Sigmoid colon (tissue), 3 donors: ENCODE measurements around the gene GLTP.

Experiments used
- POLR2A ChIP-seq, 2 donors: fragments of 450-650 bp; IDR thresholded peaks; one replicate each; pipeline ENCODE4 v1.6.1; 2016; ENCODE audit warnings: antibody characterized with exemption in 2 of 2, mild to moderate bottlenecking in 2 of 2, moderate library complexity in 2 of 2
- TF ChIP-seq, protein P1 (sequence below), 4 experiments: fragments of 450-650 bp in 3 of 4; fragments of 200-600 bp in 1 of 4; IDR thresholded peaks; one replicate each; pipeline ENCODE4 v1.5.1; 2016 to 2019; ENCODE audit warnings: antibody characterized with exemption in 4 of 4, mild to moderate bottlenecking in 3 of 4, moderate library complexity in 2 of 4

DNA sequence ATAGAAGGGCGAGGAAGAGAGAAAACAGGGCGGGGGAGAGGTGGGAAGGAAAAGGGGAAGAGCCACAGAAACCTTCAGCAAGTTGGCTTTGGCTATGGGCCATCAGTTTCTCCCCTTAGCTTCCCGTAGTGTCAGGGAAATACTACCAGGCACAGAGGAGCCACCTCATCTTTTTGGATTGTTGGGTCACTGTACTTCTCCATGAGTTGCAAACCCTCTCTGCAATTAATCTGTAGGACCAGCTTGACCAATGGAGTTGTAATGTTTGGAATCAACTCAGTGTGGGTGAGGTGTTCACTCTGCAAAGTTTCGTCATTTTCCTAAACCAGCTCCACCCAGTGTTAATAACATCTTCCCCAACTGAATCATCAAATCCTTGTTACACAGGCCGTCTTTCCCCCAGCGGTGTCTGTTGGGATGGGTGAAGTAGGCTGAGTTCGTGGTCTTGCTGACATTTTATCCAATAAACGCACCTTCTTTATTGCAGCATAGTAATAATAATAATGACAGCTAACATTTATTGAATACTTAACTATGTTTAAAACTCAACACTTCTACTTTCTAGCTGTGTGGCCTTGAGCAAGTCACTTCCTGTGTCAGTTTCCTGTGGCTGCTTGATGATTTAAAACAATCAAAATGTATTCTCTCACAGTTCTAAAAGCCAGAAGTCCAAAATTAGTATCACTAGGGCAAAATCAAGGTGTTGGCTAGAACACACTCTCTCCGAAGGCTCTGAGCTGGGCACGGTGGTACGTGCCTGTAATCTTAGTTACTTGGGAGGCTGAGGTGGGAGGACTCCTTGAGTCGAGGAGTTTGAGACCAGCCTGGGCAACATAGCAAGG, 8.1 kb upstream of the GLTP start:
- TF ChIP-seq, protein P1, sequence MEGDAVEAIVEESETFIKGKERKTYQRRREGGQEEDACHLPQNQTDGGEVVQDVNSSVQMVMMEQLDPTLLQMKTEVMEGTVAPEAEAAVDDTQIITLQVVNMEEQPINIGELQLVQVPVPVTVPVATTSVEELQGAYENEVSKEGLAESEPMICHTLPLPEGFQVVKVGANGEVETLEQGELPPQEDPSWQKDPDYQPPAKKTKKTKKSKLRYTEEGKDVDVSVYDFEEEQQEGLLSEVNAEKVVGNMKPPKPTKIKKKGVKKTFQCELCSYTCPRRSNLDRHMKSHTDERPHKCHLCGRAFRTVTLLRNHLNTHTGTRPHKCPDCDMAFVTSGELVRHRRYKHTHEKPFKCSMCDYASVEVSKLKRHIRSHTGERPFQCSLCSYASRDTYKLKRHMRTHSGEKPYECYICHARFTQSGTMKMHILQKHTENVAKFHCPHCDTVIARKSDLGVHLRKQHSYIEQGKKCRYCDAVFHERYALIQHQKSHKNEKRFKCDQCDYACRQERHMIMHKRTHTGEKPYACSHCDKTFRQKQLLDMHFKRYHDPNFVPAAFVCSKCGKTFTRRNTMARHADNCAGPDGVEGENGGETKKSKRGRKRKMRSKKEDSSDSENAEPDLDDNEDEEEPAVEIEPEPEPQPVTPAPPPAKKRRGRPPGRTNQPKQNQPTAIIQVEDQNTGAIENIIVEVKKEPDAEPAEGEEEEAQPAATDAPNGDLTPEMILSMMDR (IDR thresholded peaks at IDR 0.05): no peak
- TF ChIP-seq POLR2A (IDR thresholded peaks at IDR 0.05): no peak
